Lower lobe of right lung (tissue), 2 donors: ENCODE data around the gene CTSA. TPM values are rescaled to one million over a fixed set of nuclear protein-coding genes. Genes with fewer than 3 reads are reported as not detected.

Experiments used
- ATAC-seq, 2 donors: fragments of 200-7000 bp; cut with Tn5 transposase; one replicate each; pipeline ENCODE4 v1.9.1; 2020 to 2022; ENCODE audit warnings: mild to moderate bottlenecking in 2 of 2, moderate library complexity in 2 of 2
- DNase-seq: peaks from one replicate; pipeline ENCODE4 v3.0.0-alpha.2; 2020
- H3K27ac ChIP-seq: fragments of 200-600 bp; one replicate; pipeline ENCODE4 v1.8.0; 2022
- H3K27me3 ChIP-seq: fragments of 200-600 bp; one replicate; pipeline ENCODE4 v1.8.0; 2022; ENCODE audit warnings: low read depth
- H3K36me3 ChIP-seq: fragments of 200-600 bp; one replicate; pipeline ENCODE4 v1.8.0; 2022; ENCODE audit warnings: mild to moderate bottlenecking
- H3K4me1 ChIP-seq: fragments of 200-600 bp; one replicate; pipeline ENCODE4 v1.8.0; 2022
- H3K4me3 ChIP-seq: fragments of 200-600 bp; one replicate; pipeline ENCODE4 v1.8.0; 2022; ENCODE audit warnings: mild to moderate bottlenecking
- H3K9me3 ChIP-seq: fragments of 200-600 bp; one replicate; pipeline ENCODE4 v1.8.0; 2022
- intact Hi-C: fragments of 100-400 bp; cut with DNase I; formaldehyde crosslinking; loops from one replicate; pipeline ENCODE4 v1.11.0; 2022
- total RNA-seq: library from RNA; stranded (reverse); fragmentation: NEBNext Ultra II Directional; extraction: Animal tissue kit (Norgen Biotek cat#: 25700); gene quantifications from one replicate; pipeline ENCODE4 v1.2.1, GENCODE V29; 2021
- TF ChIP-seq, protein P1 (sequence below): fragments of 200-600 bp; IDR thresholded peaks from one replicate; pipeline ENCODE4 v1.8.0; 2022; ENCODE audit warnings: antibody characterized with exemption, mild to moderate bottlenecking
- donor health status: DM: no; HTN: yes; CAD: no; lungs with severe emphysema.

CTSA gene
- total RNA-seq, 1 donor from 2014 or later, result 185 TPM

- TF ChIP-seq, protein P1, sequence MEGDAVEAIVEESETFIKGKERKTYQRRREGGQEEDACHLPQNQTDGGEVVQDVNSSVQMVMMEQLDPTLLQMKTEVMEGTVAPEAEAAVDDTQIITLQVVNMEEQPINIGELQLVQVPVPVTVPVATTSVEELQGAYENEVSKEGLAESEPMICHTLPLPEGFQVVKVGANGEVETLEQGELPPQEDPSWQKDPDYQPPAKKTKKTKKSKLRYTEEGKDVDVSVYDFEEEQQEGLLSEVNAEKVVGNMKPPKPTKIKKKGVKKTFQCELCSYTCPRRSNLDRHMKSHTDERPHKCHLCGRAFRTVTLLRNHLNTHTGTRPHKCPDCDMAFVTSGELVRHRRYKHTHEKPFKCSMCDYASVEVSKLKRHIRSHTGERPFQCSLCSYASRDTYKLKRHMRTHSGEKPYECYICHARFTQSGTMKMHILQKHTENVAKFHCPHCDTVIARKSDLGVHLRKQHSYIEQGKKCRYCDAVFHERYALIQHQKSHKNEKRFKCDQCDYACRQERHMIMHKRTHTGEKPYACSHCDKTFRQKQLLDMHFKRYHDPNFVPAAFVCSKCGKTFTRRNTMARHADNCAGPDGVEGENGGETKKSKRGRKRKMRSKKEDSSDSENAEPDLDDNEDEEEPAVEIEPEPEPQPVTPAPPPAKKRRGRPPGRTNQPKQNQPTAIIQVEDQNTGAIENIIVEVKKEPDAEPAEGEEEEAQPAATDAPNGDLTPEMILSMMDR, result no peak
- peaks cover 4% of the 10 kb centered on the region for H3K27me3 ChIP-seq
- H3K36me3 ChIP-seq, result no peaks in the 10 kb centered on the region
- peak; percentile 32 to 57 for ATAC-seq
- no peaks in the 10 kb centered on the region for H3K9me3 ChIP-seq
- intact Hi-C loops, result no loop called here
- peaks cover 36% of the 10 kb centered on the region for H3K4me1 ChIP-seq
- H3K4me3 ChIP-seq, result peak within 1 kb of the TSS; percentile 59
- peak within 1 kb of the TSS; percentile 79 for H3K27ac ChIP-seq
- peak; percentile 66 for DNase-seq
These were observed 20.6 kb downstream of the CTSA start, which contains the start of gene PLTP for GRCh38 chr20:45911486-45912343. TSS of gene PLTP (minus strand) at chr20:45912155. CDS start at chr20:45911452, 703 bp downstream.

GRCh38 chr20:45912344-45912682 lies 21.2 kb downstream of the CTSA start:
- H3K27ac ChIP-seq, result peak overlapping the region; percentile 79
- TF ChIP-seq, protein P1, result no peak

DNA sequence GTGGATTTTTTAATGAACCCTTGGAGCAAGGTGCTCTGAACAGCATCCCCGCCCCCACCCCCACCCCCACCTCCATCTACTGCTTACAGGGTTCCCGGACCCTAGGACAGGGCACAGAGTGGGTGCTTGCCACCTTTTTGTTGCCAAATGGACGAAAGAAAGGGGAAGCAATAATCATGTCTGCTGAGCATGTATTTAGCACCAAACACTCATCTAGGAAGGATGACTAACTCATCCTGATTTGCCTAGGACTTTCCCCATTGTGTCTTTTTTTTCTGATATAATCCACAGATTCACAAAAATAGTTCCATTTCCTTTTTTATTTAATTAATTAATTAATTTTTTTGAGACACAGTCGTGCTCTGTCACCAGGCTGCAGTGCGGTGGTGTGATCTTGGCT lies 22.0 kb downstream of the CTSA start:
- no peak overlapping the region for H3K27ac ChIP-seq
- H3K27me3 ChIP-seq, result peaks cover 4% of the 10 kb centered on the region
- H3K9me3 ChIP-seq, result no peaks in the 10 kb centered on the region
- DNase-seq (no peak), ATAC-seq (no peak)
- peaks cover 42% of the 10 kb centered on the region for H3K4me1 ChIP-seq
- intact Hi-C loops, result no loop called here
- no peak overlapping the region for H3K4me3 ChIP-seq
- no peaks in the 10 kb centered on the region for H3K36me3 ChIP-seq
- TF ChIP-seq, protein P1, result no peak

More at GRCh38 chr20:45912344-45912682, 21.2 kb downstream of the CTSA start:
- Histone ChIP-seq H3K4me1 (peaks cover 36% of the 10 kb centered on the region), H3K36me3 (no peaks in the 10 kb centered on the region), H3K27me3 (peaks cover 4% of the 10 kb centered on the region), H3K4me3 (peak overlapping the region; percentile 59), H3K9me3 (no peaks in the 10 kb centered on the region)
- intact Hi-C loops, result no loop called here
- ATAC-seq (no peak), DNase-seq (no peak)

- H3K36me3 ChIP-seq, result no peaks in the 10 kb centered on the region
- H3K9me3 ChIP-seq, result no peaks in the 10 kb centered on the region
- H3K27ac ChIP-seq, result peak overlapping the region; percentile 69
- peaks cover 54% of the 10 kb centered on the region for H3K4me1 ChIP-seq
- TF ChIP-seq, protein P1, result no peak
- intact Hi-C loops, result no loop called here
- DNase-seq (no peak), ATAC-seq (peak in 1 of 2 donors; percentile 4)
- no peak overlapping the region for H3K4me3 ChIP-seq
- peaks cover under 1% of the 10 kb centered on the region for H3K27me3 ChIP-seq
These were observed 26.6 kb downstream of the CTSA start for GRCh38 chr20:45917790-45918141.

DNA sequence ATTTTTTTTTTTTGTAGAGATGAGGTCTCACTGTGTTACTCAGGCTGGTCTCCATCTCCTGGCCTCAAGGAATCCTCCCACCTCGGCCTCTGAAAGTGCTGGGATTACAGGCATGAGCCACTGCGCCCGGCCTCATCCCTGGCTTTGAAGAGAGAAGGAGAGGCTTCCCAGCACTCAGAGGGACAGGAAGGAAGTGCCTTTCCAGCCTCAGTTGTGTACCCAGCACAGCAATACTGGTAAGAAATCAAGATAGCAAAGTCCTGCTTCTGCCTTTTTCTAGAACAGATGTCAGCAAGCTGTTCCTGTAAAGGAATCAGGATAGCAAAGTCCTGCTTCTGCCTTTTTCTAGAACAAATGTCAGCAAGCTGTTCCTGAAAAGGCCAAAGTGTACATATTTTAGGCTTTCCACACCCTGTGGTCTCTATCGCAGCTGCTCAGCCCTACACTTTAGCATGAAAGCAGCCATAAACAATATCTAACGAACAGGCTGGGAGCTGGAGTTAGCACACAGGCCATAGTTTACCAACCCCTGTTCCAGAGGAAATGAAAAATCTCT lies 27.1 kb downstream of the CTSA start:
- Histone ChIP-seq H3K36me3 (no peaks in the 10 kb centered on the region), H3K27ac (peak overlapping the region; percentile 69), H3K4me1 (peaks cover 56% of the 10 kb centered on the region), H3K27me3 (no peaks in the 10 kb centered on the region), H3K9me3 (no peaks in the 10 kb centered on the region), H3K4me3 (no peak overlapping the region)
- TF ChIP-seq, protein P1, result no peak
- DNase-seq, result no peak
- peak; percentile 25 to 67 for ATAC-seq
- intact Hi-C loops, result no loop called here
